Mesothelial cell of epicardium (in vitro differentiated cells): ENCODE data around the gene PTH2R. TPM values are rescaled to one million over a fixed set of nuclear protein-coding genes. Genes with fewer than 3 reads are reported as not detected.

Experiments used
- DNase-seq, 2 experiments: peaks; one replicate each; pipeline ENCODE4 v3.0.0; 2021; ENCODE audit warnings: low spot score in 2 of 2; ENCODE audit not compliant: unreplicated experiment in 2 of 2
- H3K27ac Mint-ChIP-seq: 2 replicates; pipeline ENCODE4 v1.8.0; 2021; ENCODE audit warnings: mixed read lengths
- H3K27me3 Mint-ChIP-seq: 2 replicates; pipeline ENCODE4 v1.8.0; 2021; ENCODE audit warnings: low read depth, mixed read lengths
- H3K36me3 Mint-ChIP-seq: 2 replicates; pipeline ENCODE4 v1.8.0; 2021; ENCODE audit warnings: mixed read lengths
- H3K4me1 Mint-ChIP-seq: 2 replicates; pipeline ENCODE4 v1.8.0; 2021; ENCODE audit warnings: mixed read lengths
- H3K4me3 Mint-ChIP-seq: 2 replicates; pipeline ENCODE4 v1.8.0; 2021; ENCODE audit warnings: mild to moderate bottlenecking, moderate library complexity, mixed read lengths
- H3K9me3 Mint-ChIP-seq: 2 replicates; pipeline ENCODE4 v1.8.0; 2021; ENCODE audit warnings: mixed read lengths
- CTCF ChIP-seq: fragments of 200-600 bp; sonication (generic); IDR thresholded peaks from one replicate; pipeline ENCODE4 v1.5.0; 2021; ENCODE audit warnings: antibody characterized with exemption; ENCODE audit not compliant: unreplicated experiment
- total RNA-seq: library from RNA; stranded (reverse); gene quantifications from 3 replicates; pipeline ENCODE4 v1.2.1, GENCODE V29; 2021

PTH2R gene
- total RNA-seq, 1 donor from 2014 or later: not detected

DNA sequence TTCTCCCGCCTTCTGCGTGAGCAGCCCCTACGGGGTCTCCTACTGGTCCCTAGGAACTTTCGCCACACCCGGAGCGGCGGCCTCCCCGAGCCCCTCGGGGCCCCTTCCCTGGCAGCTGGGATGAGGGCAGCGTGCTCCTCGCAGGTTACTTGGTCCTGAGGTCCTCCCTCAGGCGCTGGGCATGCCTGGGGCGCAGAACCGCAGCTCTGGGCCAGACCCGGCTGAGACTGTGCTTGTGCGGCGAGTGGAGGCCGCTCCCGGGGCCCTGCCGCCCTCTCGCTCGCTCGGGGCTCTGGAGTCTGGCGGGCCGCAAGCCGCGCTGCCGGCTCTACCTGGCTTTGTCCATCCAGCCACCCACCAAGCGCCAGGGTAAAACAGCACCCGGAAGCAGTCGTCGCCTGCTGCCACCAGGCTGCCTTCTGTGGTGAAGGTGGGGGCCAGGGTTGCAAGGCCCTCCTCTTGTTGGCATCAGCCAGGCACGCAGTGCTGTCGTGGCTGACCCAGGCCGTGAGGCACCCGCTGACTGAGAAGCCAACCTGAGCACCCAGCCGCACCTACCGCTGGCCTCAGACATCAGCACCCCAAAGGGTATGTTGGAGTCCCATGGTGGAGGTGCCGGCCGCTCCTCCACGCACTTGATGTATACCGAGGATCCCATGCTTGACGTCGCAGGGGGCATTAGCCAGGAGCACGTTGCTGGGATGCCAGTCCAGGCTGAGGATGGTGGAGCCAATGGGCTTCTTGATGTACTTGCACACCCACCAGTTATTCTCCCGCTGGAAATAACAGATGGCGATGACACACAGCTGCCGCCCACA is 46.1 kb upstream of the PTH2R start:
- no peak for DNase-seq
- Mint-ChIP-seq H3K9me3 (peaks cover 16% of the 10 kb centered on the region), H3K36me3 (peaks cover 14% of the 10 kb centered on the region), H3K4me1 (no peaks in the 10 kb centered on the region), H3K4me3 (no peak overlapping the region), H3K27me3 (no peaks in the 10 kb centered on the region), H3K27ac (no peak overlapping the region)
- TF ChIP-seq CTCF: no peak

DNA sequence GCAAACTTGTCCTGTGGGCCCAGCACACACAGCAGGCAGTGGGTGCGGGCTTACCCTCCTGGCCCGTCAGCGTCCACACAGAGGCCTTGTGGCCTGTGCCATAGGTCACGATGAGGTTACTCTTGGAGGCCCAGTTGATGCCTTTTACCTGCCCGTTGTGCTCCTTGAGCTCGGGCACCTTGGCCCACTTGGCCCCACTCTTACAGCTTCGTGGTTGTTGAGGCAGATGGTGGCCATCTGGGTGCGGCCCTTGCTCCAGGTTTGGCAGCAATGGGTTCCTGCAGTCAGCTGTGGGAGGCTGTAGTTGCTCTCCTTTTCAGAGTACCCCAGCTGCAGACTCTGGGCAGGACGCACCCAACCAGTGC is 45.5 kb upstream of the PTH2R start:
- Mint-ChIP-seq H3K4me1 (no peaks in the 10 kb centered on the region), H3K27me3 (no peaks in the 10 kb centered on the region), H3K36me3 (peaks cover 12% of the 10 kb centered on the region), H3K4me3 (no peak overlapping the region), H3K9me3 (peaks cover 18% of the 10 kb centered on the region), H3K27ac (no peak overlapping the region)
- no peak for DNase-seq
- TF ChIP-seq CTCF: no peak

DNA sequence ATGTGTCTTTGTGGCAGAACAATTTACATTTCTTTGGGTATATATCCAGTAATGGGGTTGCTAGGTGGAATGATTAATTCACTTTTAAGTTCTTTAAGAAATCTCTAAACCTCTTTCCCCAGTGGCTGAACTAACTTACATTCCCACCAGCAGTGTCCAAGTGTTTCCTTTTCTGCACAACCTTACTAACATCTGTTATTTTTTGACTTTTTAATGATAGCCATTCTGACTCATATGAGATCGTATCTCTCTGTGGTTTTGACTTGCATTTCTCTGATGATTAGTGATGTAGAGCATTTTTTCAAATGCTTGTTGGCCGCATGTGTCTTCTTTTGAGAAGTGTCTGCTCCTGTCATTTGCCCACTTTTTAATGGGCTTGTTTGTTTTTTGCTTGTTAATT is 43.1 kb upstream of the PTH2R start:
- no peak for TF ChIP-seq CTCF
- Mint-ChIP-seq H3K27me3 (no peaks in the 10 kb centered on the region), H3K4me1 (no peaks in the 10 kb centered on the region), H3K27ac (no peak overlapping the region), H3K4me3 (no peak overlapping the region), H3K9me3 (peaks cover 24% of the 10 kb centered on the region), H3K36me3 (peaks cover 11% of the 10 kb centered on the region)
- DNase-seq: no peak

GRCh38 chr2:208366215-208367127 is 40.1 kb upstream of the PTH2R start:
- no peak for TF ChIP-seq CTCF
- H3K4me1 Mint-ChIP-seq: no peaks in the 10 kb centered on the region
- no peak overlapping the region for H3K4me3 Mint-ChIP-seq

GRCh38 chr2:208369091-208369490 is 37.5 kb upstream of the PTH2R start:
- peaks cover 4% of the 10 kb centered on the region for H3K36me3 Mint-ChIP-seq
- no peak for DNase-seq
- H3K9me3 Mint-ChIP-seq: peaks cover 19% of the 10 kb centered on the region
- no peak overlapping the region for H3K4me3 Mint-ChIP-seq
- no peak overlapping the region for H3K27ac Mint-ChIP-seq
- no peaks in the 10 kb centered on the region for H3K27me3 Mint-ChIP-seq
- no peaks in the 10 kb centered on the region for H3K4me1 Mint-ChIP-seq
- TF ChIP-seq CTCF: no peak

More at GRCh38 chr2:208366215-208367127, 40.1 kb upstream of the PTH2R start:
- Mint-ChIP-seq H3K9me3 (peaks cover 24% of the 10 kb centered on the region), H3K27ac (no peak overlapping the region), H3K36me3 (peaks cover 4% of the 10 kb centered on the region), H3K27me3 (no peaks in the 10 kb centered on the region)
- DNase-seq: no peak
